Gastrocnemius medialis (tissue), 4 donors: ENCODE results near the gene PTPRR.
"Not testable (repeated sequence)": the region's sequence is repeated elsewhere in the genome, so short reads cannot be mapped to it uniquely, and the experiment has no call there.

Source experiments
- CTCF ChIP-seq, 5 experiments: fragments of 450-650 bp in 3 of 5; fragments of 200-600 bp in 2 of 5; sonication (generic) in 2 of 5; IDR thresholded peaks in 4 of 5; conservative IDR thresholded peaks in 1 of 5; 1 replicate in 4 of 5; 2 replicates in 1 of 5; pipeline ENCODE4 v1.5.1; 2016 to 2019; ENCODE audit warnings: antibody characterized with exemption in 5 of 5, mild to moderate bottlenecking in 3 of 5, moderate library complexity in 3 of 5
- POLR2A ChIP-seq, 2 donors: fragments of 450-650 bp; IDR thresholded peaks; one replicate each; pipeline ENCODE4 v1.6.1; 2017; ENCODE audit warnings: antibody characterized with exemption in 2 of 2, mild to moderate bottlenecking in 2 of 2, moderate library complexity in 2 of 2

- not testable (repeated sequence) for TF ChIP-seq CTCF (IDR thresholded peaks at IDR 0.05 in 4 of 5, conservative IDR thresholded peaks at IDR 0.05 in 1 of 5); POLR2A (IDR thresholded peaks at IDR 0.05)
Measured at GRCh38 chr12:70807993-70808392, 112.5 kb downstream of the PTPRR start.
